Measurements from ENCODE around the gene MCOLN3. TPM values are rescaled to one million over a fixed set of nuclear protein-coding genes. Genes with fewer than 3 reads are reported as not detected.

Gene MCOLN3
- total and polyA plus RNA-seq, 2 of the 4 experiments (the other 2 are of a cell fraction): 0.03 TPM; not detected in 1

DNA sequence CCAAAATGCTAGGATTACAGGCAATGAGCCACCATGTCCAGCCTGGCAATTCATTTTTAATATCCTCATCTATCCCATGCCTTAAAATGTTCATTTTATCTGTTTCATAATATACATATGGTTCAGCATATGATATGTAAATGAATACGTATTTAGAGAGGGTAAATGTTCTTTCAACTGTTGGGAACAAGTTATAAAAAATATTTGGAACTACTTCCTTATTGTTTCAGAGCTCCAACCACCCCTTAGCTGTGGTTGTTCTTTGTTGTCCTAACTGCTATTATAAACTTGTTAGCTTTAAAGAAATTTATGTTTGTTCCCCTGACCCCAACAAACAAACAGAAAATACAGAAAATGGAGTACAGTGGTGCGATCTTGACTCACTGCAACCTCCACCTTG lies 65.9 kb downstream of the MCOLN3 start:
- Histone ChIP-seq H3K9me1 (ENCODE audit: insufficient read depth, low read length) (no peaks in the 10 kb centered on the region), H4K91ac (ENCODE audit: insufficient read depth, low read depth, low read length) (no peak overlapping the region), H3K4me2 (ENCODE audit: low read depth, low read length) (no peak overlapping the region), H2AK9ac (replicated peaks; ENCODE audit: low read depth, low read length, poor library complexity) (no peak overlapping the region), H3K23ac (ENCODE audit: low read depth, low read length) (no peak overlapping the region), H3K27me3 (ENCODE audit: control insufficient read depth, insufficient read depth, low read length) (peaks cover 4% of the 10 kb centered on the region), H4K5ac (ENCODE audit: low read depth, low read length) (no peak overlapping the region), H3K79me1 (ENCODE audit: low read depth in 1 of 2, low read length in 2 of 2) (no peaks in the 10 kb centered on the region), H2AK5ac (ENCODE audit: low read depth, low read length) (no peak overlapping the region), H2BK5ac (ENCODE audit: low read depth, low read length, poor library complexity, severe bottlenecking) (no peak overlapping the region), H3K18ac (ENCODE audit: low read depth, low read length) (no peak overlapping the region), H3K4me3 (ENCODE audit: insufficient read depth, low read depth, low read length) (no peak overlapping the region), H3K56ac (ENCODE audit: extremely low read depth, insufficient read depth, low read length) (no peak overlapping the region), H3K4me1 (ENCODE audit: control insufficient read depth, insufficient read depth, low read length) (no peaks in the 10 kb centered on the region), H3K14ac (replicated peaks; ENCODE audit: low read depth, low read length) (no peak overlapping the region), H2BK15ac (ENCODE audit: low read depth, low read length) (no peak overlapping the region), H3K9ac (ENCODE audit: low read depth, low read length) (no peak overlapping the region), H2BK120ac (ENCODE audit: low read depth, low read length) (no peak overlapping the region), H2BK20ac (ENCODE audit: low read depth, low read length) (no peak overlapping the region), H3K36me3 (ENCODE audit: control insufficient read depth, insufficient read depth, low read length) (no peaks in the 10 kb centered on the region), H3K4ac (ENCODE audit: low read depth, low read length) (no peak overlapping the region), H2AFZ (replicated peaks; ENCODE audit: low read length, poor library complexity) (no peak overlapping the region), H4K20me1 (ENCODE audit: insufficient read depth, low read length) (no peaks in the 10 kb centered on the region), H3K9me3 (ENCODE audit: control insufficient read depth, insufficient read depth, low read length) (no peaks in the 10 kb centered on the region), H3K27ac (ENCODE audit: insufficient read depth, low read length) (no peak overlapping the region), H4K8ac (ENCODE audit: low read depth in 2 of 2, low read length in 2 of 2) (no peak overlapping the region)
- ChIA-PET CTCF (no interaction called here), POLR2A (ENCODE audit: unreplicated experiment) (no interaction called here)
- intact Hi-C loops (cut with micrococcal nuclease) (no loop called here), in situ Hi-C loops (cut with MboI; ENCODE audit: low sequenced_read_pairs) (no loop called here), dilution Hi-C loops (cut with HindIII; ENCODE audit: low sequenced_read_pairs, unreplicated experiment) (no loop called here)
- DNase-seq (no peak), ATAC-seq (ENCODE audit: low read depth) (no peak)
- no TSS peak for BruUV-seq (replicated peaks)
- WGBS, 2 experiments (ENCODE audit: extremely low coverage in 2 of 2, insufficient read length in 1 of 2): no CpG with 5 or more reads among the region's 2 CpGs
- TF ChIP-seq FOS (IDR thresholded peaks at IDR 0.05; ENCODE audit: low read depth, low read length) (no peak), RAD21 (IDR thresholded peaks at IDR 0.05; ENCODE audit: low read length) (no peak), NFE2L2 (IDR thresholded peaks at IDR 0.05; ENCODE audit: low read depth, low read length) (no peak), SMC3 (IDR thresholded peaks at IDR 0.05; ENCODE audit: low read depth, low read length) (no peak), RFX5 (IDR thresholded peaks at IDR 0.05; ENCODE audit: low read depth, low read length) (no peak)

Measured in IMR-90 (cell line).